NCI-H146 treated with DMSO at 0.1 percent for 48 hours (cell line): ENCODE measurements around the gene SH2D5.

Experiments used
- DNase-seq: peaks from one replicate; lab custom pipeline; 2025; ENCODE audit not compliant: unreplicated experiment; lab: John Stamatoyannopoulos, UW

SH2D5 gene

DNA sequence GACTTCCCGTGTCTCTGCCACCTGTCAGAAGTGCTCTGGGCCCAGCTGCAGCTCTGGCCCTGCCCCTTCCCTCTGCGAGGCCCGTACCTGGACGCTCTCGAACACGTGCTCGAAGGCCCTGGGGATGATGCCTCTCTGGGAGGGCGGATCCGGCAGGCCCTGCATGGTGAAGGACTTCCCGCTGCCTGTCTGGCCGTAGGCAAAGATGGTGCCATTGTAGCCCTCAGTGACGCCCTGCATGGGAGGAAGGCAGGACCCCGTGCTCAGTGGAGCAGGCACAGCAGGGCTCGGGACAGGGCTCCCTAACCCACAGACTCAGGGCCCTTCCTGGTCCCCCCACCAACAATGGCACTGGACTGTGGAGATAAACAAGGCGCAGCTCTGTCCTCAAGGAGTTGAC is 17.1 kb downstream of the SH2D5 start:
- DNase-seq = no peak

DNA sequence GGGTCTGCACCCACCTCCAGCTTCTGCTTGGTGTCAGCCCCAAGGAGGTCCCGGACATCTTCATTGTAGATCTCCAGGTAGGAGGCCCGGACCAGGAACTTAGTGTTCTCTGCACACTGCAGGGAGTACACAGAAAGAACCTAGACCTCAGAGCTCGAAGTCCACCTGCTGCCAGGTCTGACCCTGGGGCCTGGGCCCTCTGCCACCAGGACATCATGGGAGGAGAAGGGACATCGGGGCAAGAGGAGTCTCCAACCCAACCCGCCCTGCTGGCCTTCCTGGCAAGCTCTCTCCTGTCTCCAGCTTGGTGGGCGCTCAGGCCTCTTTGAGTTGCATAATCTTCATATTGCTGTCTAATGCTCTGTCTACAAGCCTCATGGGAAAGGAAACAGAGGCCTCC is 19.1 kb downstream of the SH2D5 start:
- DNase-seq = no peak

DNA sequence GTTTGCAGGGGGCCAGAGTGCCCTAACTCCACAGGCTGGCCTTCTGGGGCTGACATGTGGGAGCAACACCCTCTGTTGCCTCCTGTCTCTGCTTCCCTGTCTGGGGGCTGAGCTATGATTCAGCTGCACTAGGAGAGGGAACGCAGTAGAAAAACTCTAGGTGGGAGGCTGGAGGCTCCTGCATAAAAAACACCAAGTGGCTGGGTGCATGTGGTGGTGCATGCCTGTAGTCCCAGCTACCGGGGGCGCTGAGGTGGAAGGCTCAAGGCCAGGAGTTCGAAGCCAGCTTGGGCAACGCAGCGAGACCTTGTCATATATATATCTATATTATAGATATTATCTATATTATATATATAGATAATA is 20.3 kb downstream of the SH2D5 start:
- DNase-seq = no peak

DNA sequence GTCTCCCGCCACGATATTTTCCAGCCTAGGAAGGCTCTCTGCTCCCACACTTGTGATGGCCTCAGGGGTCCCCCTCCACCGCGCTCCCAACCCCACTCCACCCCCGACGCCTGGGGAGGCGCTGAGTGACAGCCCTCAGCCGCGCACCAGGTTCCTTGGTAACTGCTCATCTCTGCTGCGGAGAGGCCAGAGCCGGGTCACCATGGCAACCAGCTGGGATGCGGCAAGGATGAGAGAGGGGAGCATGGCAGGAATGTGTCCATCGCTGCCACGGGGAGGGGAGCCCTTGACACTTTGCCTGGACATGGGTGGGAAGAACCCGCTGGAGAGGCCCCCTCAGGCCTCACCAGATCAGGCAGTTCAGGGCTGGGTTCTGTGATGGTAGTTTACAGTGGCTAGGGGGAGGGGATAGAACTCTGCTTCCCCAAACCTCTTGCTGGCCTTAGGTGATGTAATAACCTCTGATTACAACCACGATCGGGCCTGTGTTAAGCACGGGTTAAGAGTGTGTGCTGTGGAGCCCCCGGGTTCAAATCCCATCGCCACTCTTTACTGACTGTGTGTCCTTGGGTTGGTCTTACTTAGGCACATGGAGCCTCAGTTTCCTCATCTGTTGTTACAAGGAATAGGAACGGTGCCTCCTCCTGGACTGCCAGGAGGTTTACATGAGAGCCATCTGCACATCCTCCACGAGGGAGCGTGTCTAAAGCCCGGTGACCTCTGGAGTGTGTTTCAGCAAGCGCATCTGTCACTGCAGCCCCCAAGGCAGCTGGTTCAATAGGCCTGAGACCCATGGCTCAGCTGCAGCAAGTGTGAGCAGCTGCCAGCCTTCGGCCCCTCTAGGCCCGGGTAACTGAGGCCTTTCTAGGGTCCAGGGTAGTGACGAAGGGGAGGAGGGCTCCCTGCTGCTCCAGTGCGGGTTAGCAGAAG is 21.0 kb downstream of the SH2D5 start:
- no peak for DNase-seq

DNA sequence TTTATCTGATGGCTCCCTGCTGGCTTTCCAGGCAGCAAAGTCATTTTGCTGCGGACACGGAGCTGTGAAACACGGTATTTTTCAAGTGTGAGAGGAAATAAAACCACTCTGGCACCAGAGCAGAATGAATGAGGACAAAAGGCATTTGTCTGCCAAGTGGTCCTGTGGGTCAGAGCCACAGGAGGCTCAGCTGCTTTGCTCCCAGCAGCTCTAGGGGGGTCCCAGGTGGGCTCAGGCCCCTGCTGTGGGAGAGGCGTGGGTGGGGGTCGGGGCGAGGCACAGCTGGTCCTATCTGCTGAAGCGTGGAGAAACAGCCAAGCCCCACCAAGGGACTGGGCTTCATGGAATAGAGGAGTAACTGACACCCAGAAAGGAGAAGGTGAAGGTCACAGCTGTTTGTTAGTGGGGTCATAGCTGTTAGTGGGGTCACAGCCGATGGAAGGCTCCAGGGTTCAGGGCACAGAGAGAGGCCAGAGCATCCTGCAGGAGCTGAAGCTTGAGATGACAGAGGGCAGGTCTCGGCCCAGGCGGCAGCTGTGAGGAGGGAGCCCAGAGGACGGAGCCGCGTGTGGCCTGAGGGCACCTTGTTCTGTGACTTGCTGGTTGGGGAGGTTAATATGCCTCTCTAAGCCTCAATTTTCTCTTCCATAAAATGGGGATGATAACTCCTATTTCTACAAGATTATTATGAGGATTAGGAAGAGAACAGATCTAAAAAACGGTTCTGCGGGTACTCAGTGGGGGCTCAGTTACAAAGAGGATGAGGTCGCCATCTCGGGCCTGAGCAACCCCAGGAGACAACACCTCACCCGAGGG is 21.8 kb downstream of the SH2D5 start:
- DNase-seq = no peak

DNA sequence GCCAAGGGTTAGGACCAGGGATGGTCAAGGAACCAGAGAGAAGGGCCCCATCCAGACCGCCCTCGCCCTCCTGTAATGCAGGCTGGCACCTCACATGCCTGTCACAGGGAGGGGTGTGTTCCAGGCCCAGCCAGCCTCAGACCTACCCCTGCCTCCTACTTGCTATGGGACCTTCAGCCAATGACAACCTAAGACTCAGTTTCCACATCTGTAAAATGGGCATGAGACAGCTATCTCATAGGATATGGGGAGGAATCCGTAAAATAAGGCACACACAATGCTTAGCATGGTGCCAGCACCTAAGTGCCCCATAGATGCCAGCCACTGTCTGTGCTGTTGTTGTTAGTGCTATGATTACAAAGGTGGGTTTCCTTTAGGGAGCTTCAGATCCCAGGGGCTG is 22.6 kb downstream of the SH2D5 start:
- no peak for DNase-seq

DNA sequence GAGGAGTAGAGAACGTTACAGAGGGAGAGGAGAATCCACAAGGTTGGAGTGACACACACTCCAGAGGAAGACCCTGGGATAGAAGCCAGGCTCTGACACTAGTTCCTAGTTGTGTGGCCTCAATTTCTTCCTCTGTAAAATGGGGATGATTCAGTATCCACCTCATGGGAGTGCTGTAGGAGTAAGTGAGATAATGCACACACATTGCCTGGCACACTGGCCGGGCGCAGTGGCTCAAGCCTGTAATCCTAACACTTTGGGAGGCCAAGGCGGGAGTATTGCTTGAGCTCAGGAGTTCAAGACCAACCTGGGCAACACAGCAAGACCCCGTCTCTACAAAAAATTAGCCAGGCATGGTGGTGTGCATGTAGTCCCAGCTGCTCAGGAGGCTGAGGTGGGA is 23.6 kb downstream of the SH2D5 start:
- DNase-seq = no peak

DNA sequence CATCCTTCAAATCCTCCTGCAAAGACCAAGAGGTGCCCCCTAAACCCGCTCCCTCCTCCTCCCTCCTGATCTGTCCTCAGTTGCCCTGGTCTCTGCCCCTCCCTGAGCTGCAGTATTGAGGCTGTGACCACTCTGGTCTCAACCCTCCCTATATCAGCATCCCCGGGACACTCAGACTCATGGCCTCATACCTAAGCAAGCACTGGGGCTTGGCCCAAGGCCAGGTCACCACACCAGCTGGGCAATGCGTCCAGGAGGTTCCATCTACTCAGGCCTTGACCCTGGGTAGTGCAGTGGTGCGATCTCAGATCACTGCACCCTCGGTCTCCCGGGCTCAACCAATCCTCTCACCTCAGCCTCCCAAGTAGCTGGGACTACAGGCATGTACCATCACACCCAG is 24.4 kb downstream of the SH2D5 start:
- no peak for DNase-seq

DNA sequence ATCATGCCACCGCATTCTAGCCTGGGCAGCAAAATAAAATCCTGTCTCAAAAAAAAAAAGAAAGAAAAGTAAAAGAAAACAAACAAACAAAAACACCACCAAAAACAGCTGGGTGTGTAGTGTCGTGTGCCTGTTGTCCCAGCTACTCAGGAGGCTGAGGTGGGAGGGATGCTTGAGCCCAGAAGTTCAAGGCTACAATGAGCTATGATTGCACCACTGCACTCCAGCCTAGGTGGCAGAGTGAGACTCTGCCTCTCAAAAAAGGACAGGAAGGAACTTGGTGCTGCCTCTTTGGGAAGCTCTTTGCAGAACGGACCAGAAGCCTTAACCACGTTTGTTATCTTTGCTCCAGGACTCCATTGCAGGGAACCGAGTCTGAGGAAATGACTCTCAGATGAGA is 25.7 kb downstream of the SH2D5 start:
- DNase-seq = no peak

DNA sequence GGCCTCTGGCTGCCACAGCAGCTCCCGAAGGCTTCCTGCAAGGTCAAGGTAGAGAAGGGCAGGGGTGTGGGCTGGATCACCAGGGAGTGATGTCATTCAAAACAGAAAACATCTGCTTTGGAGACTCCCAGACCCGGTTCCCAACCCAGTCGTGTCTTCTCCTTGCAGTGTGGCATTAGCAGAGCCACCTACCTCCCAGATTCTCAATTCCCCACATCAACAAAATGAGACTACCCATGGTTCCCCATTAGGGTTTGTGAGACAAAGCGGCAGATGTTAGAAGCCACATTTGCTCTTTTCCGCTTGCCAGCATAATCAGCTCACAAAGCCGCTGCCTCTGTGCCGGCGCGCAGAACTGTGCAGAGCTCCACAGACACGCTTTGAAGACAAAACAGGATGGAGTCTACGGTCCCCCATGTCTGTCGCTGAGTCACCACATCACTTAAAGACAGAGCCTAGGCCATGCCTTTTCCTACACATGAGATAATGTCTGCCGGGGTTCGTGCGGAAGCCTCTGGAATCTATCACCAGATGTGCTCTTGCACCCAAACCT is 27.2 kb downstream of the SH2D5 start:
- DNase-seq = no peak

DNA sequence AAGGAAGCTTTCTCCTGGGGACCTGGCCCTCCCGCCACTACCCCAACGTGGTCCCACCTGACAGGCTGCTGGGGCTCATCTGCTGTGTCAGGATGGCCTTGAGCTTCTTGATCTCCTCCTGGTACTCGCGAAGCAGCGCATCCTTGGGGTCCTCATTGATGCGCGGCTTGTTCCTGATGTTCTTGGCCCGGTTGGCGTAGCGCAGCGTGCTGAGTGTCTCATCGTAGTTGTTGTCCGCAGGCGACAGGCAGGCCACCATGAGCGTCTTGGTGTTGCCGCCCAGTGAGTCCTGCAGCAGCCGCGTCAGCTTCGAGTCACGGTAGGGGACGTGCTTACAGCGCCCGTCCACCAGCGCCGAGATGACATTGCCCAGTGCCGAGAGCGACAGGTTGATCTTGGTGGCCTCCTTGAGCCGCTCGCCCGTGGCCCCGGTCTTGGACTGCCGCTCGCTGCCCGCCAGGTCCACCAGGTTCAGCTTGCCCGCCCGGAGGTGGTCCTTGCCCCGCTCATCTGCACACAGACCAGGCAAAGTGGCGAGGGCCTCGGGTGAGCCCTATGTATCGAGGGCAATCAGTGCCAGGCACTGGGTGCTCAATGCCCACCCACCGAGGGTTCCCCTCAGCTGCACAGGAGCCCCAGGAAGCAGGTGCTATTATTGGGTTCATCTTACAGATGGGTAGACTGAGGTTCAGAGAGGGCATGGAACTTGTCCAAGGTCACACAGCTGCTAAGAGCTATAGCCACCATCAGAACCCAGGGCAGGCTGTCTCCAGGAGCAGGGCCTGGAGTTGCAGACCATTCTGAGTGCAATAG is 27.9 kb downstream of the SH2D5 start:
- no peak for DNase-seq

DNA sequence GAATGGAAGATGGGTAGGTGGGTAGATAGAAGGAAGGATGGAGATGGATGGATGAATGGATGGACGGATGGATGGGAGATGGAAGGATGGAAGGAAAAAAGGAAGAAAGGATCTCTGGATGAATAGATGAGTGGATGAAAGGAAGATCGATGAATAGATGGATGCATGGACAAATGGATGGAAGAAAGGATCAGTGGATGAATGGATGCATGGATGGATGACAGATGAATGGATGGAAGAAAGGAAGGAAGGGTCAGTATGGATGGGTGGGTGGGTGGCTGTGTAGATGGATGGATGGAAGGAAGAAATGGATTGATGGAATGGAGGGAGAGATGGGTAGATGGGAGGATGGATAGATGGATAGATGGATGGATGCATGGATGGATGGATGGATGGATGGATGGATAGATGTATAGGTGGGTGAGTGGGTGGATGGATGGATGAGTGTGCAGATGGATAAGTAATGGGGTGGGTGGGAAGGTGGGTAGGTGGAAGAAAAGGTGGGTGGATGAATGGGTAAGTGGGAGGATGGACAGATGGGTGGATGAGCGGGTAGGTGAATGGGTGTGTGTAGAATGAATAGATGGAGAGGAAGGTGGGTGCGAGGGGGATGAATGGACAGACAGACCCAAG is 29.3 kb downstream of the SH2D5 start:
- DNase-seq = no peak

DNA sequence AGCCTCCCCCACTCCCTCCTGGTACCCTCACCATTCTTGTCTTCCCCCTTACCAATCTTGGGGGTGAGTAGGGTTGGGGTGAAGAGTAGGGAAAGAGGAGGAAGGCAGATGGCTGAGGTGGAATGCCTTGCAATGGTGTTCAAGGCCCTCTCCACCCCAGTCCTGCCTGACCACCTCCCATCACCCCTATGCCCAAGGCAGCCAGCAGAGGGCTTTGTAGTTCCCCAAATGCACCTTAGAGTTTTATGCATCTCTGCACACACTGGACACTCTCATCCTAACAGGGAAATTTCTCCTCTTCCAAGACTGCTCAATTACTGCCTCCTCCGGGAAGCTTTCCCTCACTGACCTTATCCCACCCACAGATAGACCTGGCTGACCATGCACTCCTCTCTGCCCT is 30.1 kb downstream of the SH2D5 start:
- no peak for DNase-seq

DNA sequence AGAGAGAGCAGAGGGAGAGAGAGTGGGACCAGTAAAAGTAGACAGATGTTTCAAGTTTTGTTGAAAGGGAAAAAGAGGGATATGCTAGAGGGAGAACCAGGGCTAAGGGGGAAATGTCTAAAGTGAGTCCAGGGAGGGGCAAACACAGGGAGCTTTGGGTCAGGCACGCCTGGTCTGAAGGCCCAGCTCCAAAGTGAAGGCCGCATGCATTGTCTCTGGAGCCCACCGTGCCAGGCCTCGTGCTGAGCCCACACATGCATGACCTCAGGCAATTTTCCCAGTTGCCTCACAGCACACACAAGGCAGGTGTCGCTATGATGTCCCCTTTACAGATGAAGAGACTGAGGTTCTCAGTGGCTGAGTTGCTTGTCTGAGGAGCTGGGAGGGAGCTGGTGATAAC is 30.7 kb downstream of the SH2D5 start:
- no peak for DNase-seq

DNA sequence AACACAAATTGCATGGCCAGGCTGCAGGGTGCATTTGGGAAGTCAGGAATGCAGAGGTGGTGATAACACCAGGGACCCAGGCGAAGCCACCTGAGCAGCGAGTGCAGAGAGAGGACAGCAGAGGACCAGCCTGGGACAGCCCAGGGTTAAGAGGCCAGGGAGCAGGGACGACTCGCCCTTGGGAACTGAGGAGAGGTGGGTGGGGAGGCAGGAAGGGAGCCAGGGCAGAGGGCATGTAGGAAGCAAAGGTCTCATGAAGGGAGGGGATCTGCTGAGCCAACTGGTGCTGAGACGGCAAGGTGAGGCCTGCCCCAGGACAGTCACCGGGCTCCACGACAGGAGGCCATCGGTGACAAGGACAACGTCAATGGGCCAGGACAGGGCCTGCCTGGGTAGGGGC is 31.1 kb downstream of the SH2D5 start:
- DNase-seq = no peak

DNA sequence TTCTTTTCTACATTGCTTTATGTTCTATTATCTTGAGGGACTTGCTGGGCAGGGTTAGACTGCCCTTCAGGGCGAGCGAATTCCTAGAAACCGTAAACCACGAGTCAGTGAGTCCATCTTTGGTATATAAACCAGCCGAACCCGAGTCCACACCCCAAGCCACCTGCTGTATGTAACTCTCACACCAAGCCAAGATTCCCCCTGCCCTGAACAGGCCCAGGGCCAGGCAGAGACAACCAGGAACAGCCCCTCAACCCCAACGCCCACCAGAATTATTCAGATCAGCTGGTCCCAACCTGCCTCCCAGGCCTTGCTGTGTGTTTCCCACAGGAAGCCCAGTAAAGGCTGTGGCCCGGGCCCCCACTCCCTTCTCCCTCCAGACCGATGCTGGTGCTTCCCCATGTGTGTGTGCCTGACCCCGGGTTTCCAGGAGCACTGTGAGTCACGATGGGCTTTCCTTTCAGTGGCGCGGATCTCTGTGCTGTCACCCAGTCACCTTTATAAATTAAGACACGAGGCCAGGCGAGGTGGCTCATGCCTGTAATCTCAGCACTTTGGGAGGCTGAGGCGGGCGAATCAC is 31.8 kb downstream of the SH2D5 start:
- no peak for DNase-seq

DNA sequence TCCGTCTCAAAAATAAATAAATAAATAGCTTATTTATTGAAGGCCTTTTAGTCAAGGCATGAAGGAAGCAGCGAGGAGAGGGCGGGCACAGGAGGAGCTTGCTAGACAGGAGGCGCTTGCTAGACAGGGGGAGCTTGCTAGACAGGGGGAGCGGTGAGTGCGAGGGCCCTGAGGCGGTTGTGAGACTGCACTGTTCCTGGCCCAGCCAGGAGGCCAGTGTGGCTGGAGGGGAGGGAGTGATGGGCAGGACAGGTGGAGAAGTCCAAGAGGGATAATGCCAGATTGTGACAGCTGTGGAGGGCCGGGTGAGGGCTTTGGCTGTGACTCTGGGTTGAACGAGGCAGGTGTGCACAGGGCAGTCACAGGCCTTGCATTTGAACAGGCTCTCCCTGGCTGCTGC is 32.9 kb downstream of the SH2D5 start:
- DNase-seq = no peak

DNA sequence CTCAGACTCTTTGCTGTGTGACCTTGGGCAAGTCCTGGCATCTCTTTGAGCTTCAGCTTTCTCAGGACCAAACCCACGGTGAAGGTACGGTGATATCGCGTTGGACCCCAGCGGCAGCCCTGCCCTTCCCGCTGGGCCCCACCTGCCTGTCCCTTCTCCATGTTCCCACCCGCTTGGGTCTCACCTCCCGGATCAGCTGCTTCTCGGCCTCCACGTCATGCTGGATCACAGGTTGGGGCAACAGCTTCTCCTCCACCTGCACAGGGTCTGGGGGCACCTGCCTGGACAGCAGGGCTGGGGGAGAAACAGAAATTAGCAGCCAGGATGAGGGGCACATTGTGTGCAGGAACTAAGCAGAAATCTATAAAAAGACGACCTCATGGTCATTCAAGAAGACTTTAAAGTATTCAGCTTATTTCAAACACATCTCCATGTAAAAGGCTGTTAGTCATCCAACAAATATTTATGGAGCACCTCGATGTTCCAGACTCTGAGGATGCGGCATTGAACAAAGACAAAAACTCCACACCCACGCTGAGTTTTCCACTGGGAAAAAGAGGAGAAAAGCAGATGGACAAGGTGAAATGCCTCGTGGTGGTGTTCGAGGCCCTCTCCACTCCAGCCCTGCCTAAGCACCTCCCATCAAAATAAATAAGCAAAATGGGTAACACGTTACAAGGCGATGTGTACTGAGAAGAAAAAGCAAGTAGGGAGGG is 34.1 kb downstream of the SH2D5 start:
- DNase-seq = no peak

DNA sequence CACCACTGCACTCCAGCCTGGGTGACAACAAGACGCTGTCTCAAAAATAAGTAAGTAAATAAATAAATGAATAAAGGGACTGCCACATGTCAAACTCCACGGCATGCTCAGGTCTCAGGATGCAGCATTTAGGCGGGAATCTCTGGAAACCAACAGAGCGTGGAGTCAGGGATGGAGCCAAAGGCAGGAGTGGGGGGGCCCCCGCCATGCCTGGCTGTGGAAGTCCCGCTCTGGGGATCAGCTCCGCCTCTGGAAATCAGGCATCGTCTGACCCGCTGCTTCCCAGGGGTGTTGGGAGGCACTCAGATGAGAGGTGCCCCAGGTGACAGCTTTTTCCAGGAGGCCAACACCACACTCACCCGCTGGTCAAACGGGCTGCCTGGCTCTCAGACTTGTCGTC is 34.9 kb downstream of the SH2D5 start:
- DNase-seq = no peak
